Stimulated activated CD4-positive, alpha-beta T cell treated with anti-CD3 and anti-CD28 coated beads, Interleukin-1b, Interleukin-23, amount 100 ng/mL, for 1 hour (primary cell): Measurements from ENCODE around the gene PRDM16.

Source experiments
- DNase-seq, 2 donors: peaks; one replicate each; pipeline ENCODE4 v3.0.0-alpha.2; 2020; ENCODE audit warnings: low read depth in 2 of 2

PRDM16 gene

GRCh38 chr1:3069491-3070308, 697 bp downstream of the PRDM16 start:
- DNase-seq, result no peak

- DNase-seq, result no peak
These were observed 1.3 kb downstream of the PRDM16 start for GRCh38 chr1:3070309-3070643.

GRCh38 chr1:3070644-3071564, 1.9 kb downstream of the PRDM16 start:
- DNase-seq, result no peak

GRCh38 chr1:3071565-3072390, 2.8 kb downstream of the PRDM16 start:
- no peak for DNase-seq

GRCh38 chr1:3072391-3073185, 3.6 kb downstream of the PRDM16 start:
- DNase-seq, result no peak

GRCh38 chr1:3073186-3073488, 4.1 kb downstream of the PRDM16 start:
- no peak for DNase-seq

- no peak for DNase-seq
These were observed 4.7 kb downstream of the PRDM16 start for GRCh38 chr1:3073489-3074296.

GRCh38 chr1:3074297-3074741, 5.3 kb downstream of the PRDM16 start:
- no peak for DNase-seq

GRCh38 chr1:3074800-3075199, 5.8 kb downstream of the PRDM16 start:
- DNase-seq, result no peak

- DNase-seq, result no peak
These were observed 6.8 kb downstream of the PRDM16 start for GRCh38 chr1:3075666-3076362.

- DNase-seq, result no peak
These were observed 7.3 kb downstream of the PRDM16 start for GRCh38 chr1:3076363-3076740.

GRCh38 chr1:3077081-3077480, 8.1 kb downstream of the PRDM16 start:
- no peak for DNase-seq

GRCh38 chr1:3077561-3077960, 8.6 kb downstream of the PRDM16 start:
- no peak for DNase-seq

- no peak for DNase-seq
These were observed 9.4 kb downstream of the PRDM16 start for GRCh38 chr1:3078430-3078861.

GRCh38 chr1:3078871-3079270, 9.9 kb downstream of the PRDM16 start:
- DNase-seq, result no peak

- no peak for DNase-seq
These were observed 10.5 kb downstream of the PRDM16 start for GRCh38 chr1:3079381-3080052.

GRCh38 chr1:3080053-3080955, 11.3 kb downstream of the PRDM16 start:
- no peak for DNase-seq

- no peak for DNase-seq
These were observed 12.2 kb downstream of the PRDM16 start for GRCh38 chr1:3081171-3081683.
